ENCODE data around the gene CFAP46. TPM values are rescaled to one million over a fixed set of nuclear protein-coding genes. Genes with fewer than 3 reads are reported as not detected.

The CFAP46 gene
- total and polyA plus RNA-seq, 10 of the 15 experiments (the other 5 are each of a cell fraction or from before 2014, with no cell fraction given) = 0.01 to 0.18 (median 0.03) TPM; not detected in 7

- TF ChIP-seq, protein P1, sequence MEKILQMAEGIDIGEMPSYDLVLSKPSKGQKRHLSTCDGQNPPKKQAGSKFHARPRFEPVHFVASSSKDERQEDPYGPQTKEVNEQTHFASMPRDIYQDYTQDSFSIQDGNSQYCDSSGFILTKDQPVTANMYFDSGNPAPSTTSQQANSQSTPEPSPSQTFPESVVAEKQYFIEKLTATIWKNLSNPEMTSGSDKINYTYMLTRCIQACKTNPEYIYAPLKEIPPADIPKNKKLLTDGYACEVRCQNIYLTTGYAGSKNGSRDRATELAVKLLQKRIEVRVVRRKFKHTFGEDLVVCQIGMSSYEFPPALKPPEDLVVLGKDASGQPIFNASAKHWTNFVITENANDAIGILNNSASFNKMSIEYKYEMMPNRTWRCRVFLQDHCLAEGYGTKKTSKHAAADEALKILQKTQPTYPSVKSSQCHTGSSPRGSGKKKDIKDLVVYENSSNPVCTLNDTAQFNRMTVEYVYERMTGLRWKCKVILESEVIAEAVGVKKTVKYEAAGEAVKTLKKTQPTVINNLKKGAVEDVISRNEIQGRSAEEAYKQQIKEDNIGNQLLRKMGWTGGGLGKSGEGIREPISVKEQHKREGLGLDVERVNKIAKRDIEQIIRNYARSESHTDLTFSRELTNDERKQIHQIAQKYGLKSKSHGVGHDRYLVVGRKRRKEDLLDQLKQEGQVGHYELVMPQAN (conservative IDR thresholded peaks at IDR 0.05) = no peak
- TF ChIP-seq CREM (IDR thresholded peaks at IDR 0.05; ENCODE audit: low read depth) (no peak), TARDBP (IDR thresholded peaks at IDR 0.05; ENCODE audit: borderline replicate concordance) (no peak), FOXM1 (IDR thresholded peaks at IDR 0.05; ENCODE audit: low read depth, low read length) (no peak)
These were observed 172.0 kb downstream of the CFAP46 start (continued) for GRCh38 chr10:132770061-132771021.

GRCh38 chr10:132768346-132769248 is 173.8 kb downstream of the CFAP46 start:
- SMC1A ChIA-PET (ENCODE audit: uncharacterized antibody, unreplicated experiment) = no interaction called here
- no peak for DNase-seq (ENCODE audit: low read depth, low spot score)
- BruUV-seq (replicated peaks) = no TSS peak

More at GRCh38 chr10:132768346-132769248, 173.8 kb downstream of the CFAP46 start:
- ATAC-seq = no peak
- Histone ChIP-seq H3K4me3 (no peak overlapping the region), H3K27me3 (replicated peaks in 1 of 2; ENCODE audit: control insufficient read depth in 2 of 2, insufficient read depth in 2 of 2, low read length in 1 of 2) (no peaks in the 10 kb centered on the region), H3K4me1 (ENCODE audit: control insufficient read depth, insufficient read depth, low read length) (no peaks in the 10 kb centered on the region), H4K20me1 (ENCODE audit: control insufficient read depth, insufficient read depth) (no peaks in the 10 kb centered on the region), H3K79me2 (ENCODE audit: control insufficient read depth, insufficient read depth, low read length) (no peaks in the 10 kb centered on the region), H3K4me2 (ENCODE audit: control insufficient read depth, insufficient read depth) (no peak overlapping the region), H3K36me3 (ENCODE audit: control insufficient read depth in 2 of 2, insufficient read depth in 2 of 2, low read length in 1 of 2) (no peaks in the 10 kb centered on the region), H3K9ac (ENCODE audit: control insufficient read depth, insufficient read depth, low read length) (no peak overlapping the region), H3K9me3 (replicated peaks; ENCODE audit: control insufficient read depth, insufficient read depth, low read length) (no peaks in the 10 kb centered on the region; the same call in 1 of the 3 replicates), H2AFZ (ENCODE audit: control insufficient read depth, low read depth, low read length) (no peak overlapping the region), H3K27ac (ENCODE audit: control insufficient read depth, insufficient read depth) (no peak overlapping the region)
- no peak for TF ChIP-seq ZNF274 (IDR thresholded peaks at IDR 0.05; ENCODE audit: insufficient read depth, insufficient read length)
- no peak for TF ChIP-seq POU2F2 (IDR thresholded peaks at IDR 0.05; ENCODE audit: borderline replicate concordance, low read depth, low read length)
- TF ChIP-seq TCF7 (IDR thresholded peaks at IDR 0.05; ENCODE audit: borderline replicate concordance) = no peak
- TF ChIP-seq ZBTB33 (IDR thresholded peaks at IDR 0.05) = no peak
- no peak for TF ChIP-seq NBN (IDR thresholded peaks at IDR 0.05)
- TF ChIP-seq MLLT1 (IDR thresholded peaks at IDR 0.05) = no peak
- WGBS (ENCODE audit: insufficient coverage, insufficient replicate concordance, low lambda C conversion rate, missing lambda C conversion rate) = 87% methylated on average over 34 of the region's 41 CpGs
- POLR2A ChIA-PET = no interaction called here
- CTCF ChIA-PET = no interaction called here
- intact Hi-C loops (cut with micrococcal nuclease; ENCODE audit: unreplicated experiment) (no loop called here), in situ Hi-C loops (cut with MboI) (no loop called here)
- RAD21 ChIA-PET (ENCODE audit: unreplicated experiment) = no interaction called here
- FAIRE-seq = no peak
